OCI-LY1 (cell line): ENCODE measurements around the gene DRG1.

ENCODE experiments used
- H2AFZ ChIP-seq: fragments of 200-600 bp; sonication (generic), shearing (Covaris generic); 2 replicates; pipeline ENCODE4 v1.6.0; 2014; ENCODE audit warnings: antibody characterized with exemption, mild to moderate bottlenecking, low read length
- H3F3A ChIP-seq: fragments of 200-600 bp; sonication (generic), shearing (Covaris generic); 2 replicates; pipeline ENCODE4 v1.6.0; 2014; ENCODE audit warnings: mild to moderate bottlenecking, antibody characterized with exemption, low read length, moderate library complexity; ENCODE audit not compliant: insufficient read depth
- H3K27ac ChIP-seq: fragments of 200-600 bp; sonication (generic); 2 replicates; pipeline ENCODE4 v1.5.1; 2014; ENCODE audit warnings: low read length, mixed run types, mild to moderate bottlenecking, low read depth; ENCODE audit not compliant: poor library complexity, severe bottlenecking
- H3K27me3 ChIP-seq: fragments of 200-600 bp; sonication (generic); 2 replicates; pipeline ENCODE4 v1.6.0; 2014; ENCODE audit warnings: antibody characterized with exemption, mild to moderate bottlenecking, low read length, moderate library complexity; ENCODE audit not compliant: insufficient read depth
- H3K36me3 ChIP-seq: fragments of 200-600 bp; sonication (generic); 2 replicates; pipeline ENCODE4 v1.6.1; 2014; ENCODE audit warnings: mild to moderate bottlenecking, antibody characterized with exemption, low read length, moderate library complexity, mixed read lengths; ENCODE audit not compliant: insufficient read depth
- H3K4me1 ChIP-seq: fragments of 200-600 bp; sonication (generic); 2 replicates; pipeline ENCODE4 v1.5.1; 2014; ENCODE audit warnings: mild to moderate bottlenecking, low read length, moderate library complexity; ENCODE audit not compliant: insufficient read depth, severe bottlenecking
- H3K4me2 ChIP-seq: fragments of 200-600 bp; sonication (generic), shearing (Covaris generic); 2 replicates; pipeline ENCODE4 v1.6.1; 2014; ENCODE audit warnings: low read length
- H3K4me3 ChIP-seq: fragments of 200-600 bp; sonication (generic); 2 replicates; pipeline ENCODE4 v1.5.1; 2014; ENCODE audit warnings: low read length, low read depth, mild to moderate bottlenecking, mixed read lengths; ENCODE audit not compliant: poor library complexity, severe bottlenecking
- H3K79me2 ChIP-seq: fragments of 200-600 bp; shearing (Covaris generic); 2 replicates; pipeline ENCODE4 v1.6.1; 2016; ENCODE audit warnings: mixed run types, low read length, mixed read lengths; ENCODE audit not compliant: insufficient read depth
- H3K9ac ChIP-seq: fragments of 200-600 bp; sonication (generic), shearing (Covaris generic); 2 replicates; pipeline ENCODE4 v1.6.1; 2014; ENCODE audit warnings: mild to moderate bottlenecking, low read length, mixed read lengths
- H3K9me2 ChIP-seq: fragments of 200-600 bp; sonication (generic), shearing (Covaris generic); 2 replicates; pipeline ENCODE4 v1.6.1; 2014; ENCODE audit warnings: low read depth, mild to moderate bottlenecking, low read length, mixed read lengths
- H3K9me3 ChIP-seq: fragments of 200-600 bp; shearing (Covaris generic); 2 replicates; pipeline ENCODE4 v1.6.1; 2014; ENCODE audit warnings: low read length, mixed read lengths
- H4K20me1 ChIP-seq: fragments of 200-600 bp; sonication (generic), shearing (Covaris generic); 2 replicates; pipeline ENCODE4 v1.6.0; 2016; ENCODE audit warnings: mild to moderate bottlenecking, low read length; ENCODE audit not compliant: insufficient read depth
- EZH2 ChIP-seq: fragments of 200-600 bp; sonication (generic), shearing (Covaris generic); IDR thresholded peaks from 2 replicates; pipeline ENCODE4 v1.8.0; 2017; ENCODE audit warnings: borderline replicate concordance, mixed run types, mild to moderate bottlenecking, antibody characterized with exemption, low read length, moderate library complexity, mixed read lengths
- TF ChIP-seq, protein P1 (sequence below): fragments of 200-600 bp; sonication (generic), shearing (Covaris generic); IDR thresholded peaks from 2 replicates; pipeline ENCODE4 v1.5.1; 2017; ENCODE audit warnings: mild to moderate bottlenecking, antibody characterized with exemption, low read length, moderate library complexity, mixed read lengths

Gene DRG1

GRCh38 chr22:31431950-31432349 lies 32.5 kb downstream of the DRG1 start:
- Histone ChIP-seq H4K20me1 (no peaks in the 10 kb centered on the region), H3K79me2 (no peaks in the 10 kb centered on the region), H3K9me3 (no peaks in the 10 kb centered on the region), H3K9me2 (no peaks in the 10 kb centered on the region), H3K4me3 (no peak overlapping the region), H3K9ac (no peak overlapping the region), H3F3A (no peaks in the 10 kb centered on the region), H2AFZ (no peak overlapping the region), H3K4me2 (no peak overlapping the region), H3K27ac (no peak overlapping the region), H3K4me1 (no peaks in the 10 kb centered on the region), H3K27me3 (no peaks in the 10 kb centered on the region), H3K36me3 (peaks cover 94% of the 10 kb centered on the region)
- TF ChIP-seq, protein P1, sequence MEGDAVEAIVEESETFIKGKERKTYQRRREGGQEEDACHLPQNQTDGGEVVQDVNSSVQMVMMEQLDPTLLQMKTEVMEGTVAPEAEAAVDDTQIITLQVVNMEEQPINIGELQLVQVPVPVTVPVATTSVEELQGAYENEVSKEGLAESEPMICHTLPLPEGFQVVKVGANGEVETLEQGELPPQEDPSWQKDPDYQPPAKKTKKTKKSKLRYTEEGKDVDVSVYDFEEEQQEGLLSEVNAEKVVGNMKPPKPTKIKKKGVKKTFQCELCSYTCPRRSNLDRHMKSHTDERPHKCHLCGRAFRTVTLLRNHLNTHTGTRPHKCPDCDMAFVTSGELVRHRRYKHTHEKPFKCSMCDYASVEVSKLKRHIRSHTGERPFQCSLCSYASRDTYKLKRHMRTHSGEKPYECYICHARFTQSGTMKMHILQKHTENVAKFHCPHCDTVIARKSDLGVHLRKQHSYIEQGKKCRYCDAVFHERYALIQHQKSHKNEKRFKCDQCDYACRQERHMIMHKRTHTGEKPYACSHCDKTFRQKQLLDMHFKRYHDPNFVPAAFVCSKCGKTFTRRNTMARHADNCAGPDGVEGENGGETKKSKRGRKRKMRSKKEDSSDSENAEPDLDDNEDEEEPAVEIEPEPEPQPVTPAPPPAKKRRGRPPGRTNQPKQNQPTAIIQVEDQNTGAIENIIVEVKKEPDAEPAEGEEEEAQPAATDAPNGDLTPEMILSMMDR: no peak
- no peak for TF ChIP-seq EZH2

DNA sequence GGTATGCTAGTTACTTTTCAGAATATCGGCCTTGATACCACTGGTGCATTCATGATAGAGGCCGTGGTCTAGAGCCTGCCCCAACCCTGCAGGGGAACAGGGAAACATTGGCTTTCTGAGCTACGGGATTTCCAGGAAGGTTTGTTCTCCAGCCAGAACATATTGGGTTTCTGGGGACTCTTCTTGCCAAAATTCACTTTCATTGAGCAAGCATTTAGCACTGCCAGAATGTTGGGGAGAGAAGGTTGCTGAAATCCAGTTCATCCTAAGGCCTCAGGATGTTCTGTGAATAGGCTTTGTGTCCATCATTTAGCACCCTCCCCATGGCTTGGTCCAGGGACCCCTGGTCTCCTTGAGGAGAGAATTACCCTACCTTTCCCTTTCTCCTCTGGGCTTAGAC lies 36.7 kb downstream of the DRG1 start:
- no peak overlapping the region for H3K27ac ChIP-seq
- H3K27me3 ChIP-seq: no peaks in the 10 kb centered on the region
- no peaks in the 10 kb centered on the region for H3F3A ChIP-seq
- H3K9me3 ChIP-seq: no peaks in the 10 kb centered on the region
- no peaks in the 10 kb centered on the region for H4K20me1 ChIP-seq
- H3K4me1 ChIP-seq: no peaks in the 10 kb centered on the region
- no peak overlapping the region for H3K9ac ChIP-seq
- TF ChIP-seq, protein P1: no peak
- TF ChIP-seq EZH2: no peak
- no peak overlapping the region for H2AFZ ChIP-seq
- no peak overlapping the region for H3K4me2 ChIP-seq
- H3K36me3 ChIP-seq: peaks cover 98% of the 10 kb centered on the region
- no peak overlapping the region for H3K4me3 ChIP-seq
- H3K9me2 ChIP-seq: no peaks in the 10 kb centered on the region
- H3K79me2 ChIP-seq: no peaks in the 10 kb centered on the region

GRCh38 chr22:31439808-31440207 lies 40.4 kb downstream of the DRG1 start:
- H3K36me3 ChIP-seq: peaks cover 99% of the 10 kb centered on the region

More at GRCh38 chr22:31439808-31440207, 40.4 kb downstream of the DRG1 start:
- Histone ChIP-seq H3K9me2 (no peaks in the 10 kb centered on the region), H3K9ac (no peak overlapping the region), H3K4me2 (no peak overlapping the region), H3K4me3 (no peak overlapping the region), H3K9me3 (no peaks in the 10 kb centered on the region), H4K20me1 (no peaks in the 10 kb centered on the region), H3K4me1 (no peaks in the 10 kb centered on the region), H3K27ac (no peak overlapping the region), H3K27me3 (no peaks in the 10 kb centered on the region), H3F3A (no peaks in the 10 kb centered on the region; the same call in 1 of the 2 replicates), H2AFZ (no peak overlapping the region), H3K79me2 (no peaks in the 10 kb centered on the region)
- TF ChIP-seq, protein P1: no peak
- TF ChIP-seq EZH2: no peak
